GM20431 (cell line): ENCODE data around the gene WNT5B.
"Not testable (repeated sequence)": the region's sequence is repeated elsewhere in the genome, so short reads cannot be mapped to it uniquely, and the experiment has no call there.

Source experiments
- in situ Hi-C: fragments of 300-500 bp; cut with MseI, MboI; formaldehyde crosslinking; loops from one replicate; pipeline ENCODE4 v1.15.0; 2020; ENCODE audit warnings: low sequenced_read_pairs; ENCODE audit not compliant: unreplicated experiment

WNT5B gene

GRCh38 chr12:1670358-1671268 is 41.6 kb downstream of the WNT5B start:
- in situ Hi-C loops: no loop called here

GRCh38 chr12:1676043-1676442 is 47.0 kb downstream of the WNT5B start:
- in situ Hi-C loops: no loop called here

GRCh38 chr12:1680804-1681492 is 51.9 kb downstream of the WNT5B start:
- in situ Hi-C loops: no loop called here

GRCh38 chr12:1681493-1681807 is 52.4 kb downstream of the WNT5B start:
- in situ Hi-C loops: no loop called here

- in situ Hi-C loops: no loop called here
These were observed 59.2 kb downstream of the WNT5B start for GRCh38 chr12:1688086-1688710.

GRCh38 chr12:1690578-1691122 is 61.6 kb downstream of the WNT5B start, which contains the start of gene ADIPOR2:
Gene ADIPOR2, plus strand, starts transcription at chr12:1691070. Its CDS starts 63,274 bp downstream, at chr12:1754344.
- in situ Hi-C loops: no loop called here

- in situ Hi-C loops: no loop called here
These were observed 62.3 kb downstream of the WNT5B start for GRCh38 chr12:1691123-1692007.

- in situ Hi-C loops: no loop called here
These were observed 63.2 kb downstream of the WNT5B start for GRCh38 chr12:1692226-1692625.

- in situ Hi-C loops: no loop called here
These were observed 64.0 kb downstream of the WNT5B start for GRCh38 chr12:1692895-1693610.

- in situ Hi-C loops: not testable (repeated sequence)
These were observed 66.1 kb downstream of the WNT5B start for GRCh38 chr12:1695097-1695496.

- in situ Hi-C loops: no loop called here
These were observed 67.0 kb downstream of the WNT5B start for GRCh38 chr12:1695886-1696670.

GRCh38 chr12:1696800-1697199 is 67.8 kb downstream of the WNT5B start:
- in situ Hi-C loops: no loop called here
